GM13977 (cell line): ENCODE results near the gene MYO1F.

Experiments
- DNase-seq: peaks from one replicate; pipeline ENCODE4 v3.0.0; 2012; ENCODE audit warnings: low spot score
- CTCF ChIP-seq: IDR thresholded peaks from 2 replicates; pipeline ENCODE4 v1.5.1; 2012; ENCODE audit warnings: mild to moderate bottlenecking, control low read depth; ENCODE audit not compliant: insufficient read depth; ENCODE audit errors: extremely low read depth, missing control alignments
- in situ Hi-C: fragments of 300-500 bp; cut with MboI; formaldehyde crosslinking; loops from one replicate; pipeline ENCODE4 v1.12.0; 2022; ENCODE audit warnings: low sequenced_read_pairs, low pct_unique_long_range_greater_than_20kb, mixed read lengths, inconsistent platforms; ENCODE audit not compliant: unreplicated experiment

Gene MYO1F

DNA sequence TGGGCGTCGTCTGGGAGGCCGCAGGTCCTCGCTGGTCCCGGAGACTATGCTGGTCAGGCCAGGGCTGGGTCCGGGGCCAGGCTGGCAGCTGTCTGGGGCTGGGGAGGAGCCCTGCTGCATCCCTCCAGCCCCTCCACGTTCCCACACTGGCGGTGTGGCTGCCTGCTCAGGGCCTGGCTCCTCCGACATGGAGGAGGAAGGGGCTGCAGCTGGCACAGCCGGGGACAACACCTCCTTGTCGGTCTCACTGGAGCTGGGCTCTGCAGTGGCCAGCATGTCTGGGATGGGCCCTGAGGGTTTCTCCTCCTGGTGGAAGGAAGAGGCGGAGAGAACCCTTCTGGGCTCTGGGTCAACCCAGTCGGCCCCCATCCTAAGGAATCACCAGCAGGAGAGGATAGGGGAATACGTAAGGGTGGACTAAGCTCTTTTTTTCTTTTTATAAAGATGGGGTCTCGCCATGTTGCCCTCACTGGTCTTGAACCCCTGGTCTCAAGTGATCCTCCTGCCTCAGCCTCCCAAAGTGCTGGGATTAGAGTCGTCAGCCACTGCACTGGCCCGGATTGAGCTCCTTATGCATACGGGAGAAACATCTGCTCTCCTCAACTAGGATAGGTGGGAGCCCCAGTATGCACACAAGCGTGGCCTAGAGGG is 64.1 kb downstream of the MYO1F start:
- TF ChIP-seq CTCF, result no peak
- in situ Hi-C loops, result no loop called here
- no peak for DNase-seq

DNA sequence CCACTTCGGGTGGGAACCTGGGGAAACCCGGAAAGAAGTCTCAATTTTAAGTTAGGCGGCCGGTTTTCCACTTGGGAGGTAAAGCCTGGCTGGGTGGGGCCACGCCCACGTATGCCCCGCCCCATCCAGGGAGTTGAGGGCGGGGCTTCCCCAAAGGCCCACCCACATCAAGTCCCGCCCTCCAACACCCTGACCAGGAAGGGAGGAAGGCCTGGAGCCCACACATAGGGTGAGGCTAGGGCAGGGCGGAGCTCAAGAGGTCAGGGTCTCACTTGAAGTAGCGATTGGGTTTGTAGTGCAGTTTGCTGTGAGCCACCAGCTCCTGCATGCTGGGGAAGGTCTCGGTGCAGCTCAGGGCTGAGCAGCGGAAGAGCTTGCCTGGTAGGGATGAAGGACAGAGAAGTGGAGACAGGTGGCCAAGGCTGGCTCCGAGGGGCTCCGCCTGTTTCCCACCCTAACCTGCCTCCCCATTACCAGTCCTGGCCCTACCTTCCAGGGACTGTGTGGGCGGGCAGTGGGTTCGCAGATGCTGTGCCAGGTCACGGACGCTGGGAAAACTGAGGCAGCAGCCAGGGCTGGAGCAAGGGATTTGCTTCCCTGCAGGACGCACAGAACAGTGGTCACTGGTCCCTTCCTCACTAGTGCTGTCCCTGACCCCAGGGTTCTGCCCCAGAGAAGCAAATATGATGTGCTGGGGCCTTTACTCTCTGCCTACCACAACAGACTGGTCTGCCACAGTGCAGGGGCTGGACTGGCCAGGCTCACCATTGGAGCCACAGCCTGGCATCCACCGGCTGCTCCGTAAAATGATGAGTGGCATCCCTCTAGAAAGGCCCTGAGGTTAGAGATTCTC is 64.9 kb downstream of the MYO1F start:
- DNase-seq, result no peak
- TF ChIP-seq CTCF, result no peak
- in situ Hi-C loops, result no loop called here

DNA sequence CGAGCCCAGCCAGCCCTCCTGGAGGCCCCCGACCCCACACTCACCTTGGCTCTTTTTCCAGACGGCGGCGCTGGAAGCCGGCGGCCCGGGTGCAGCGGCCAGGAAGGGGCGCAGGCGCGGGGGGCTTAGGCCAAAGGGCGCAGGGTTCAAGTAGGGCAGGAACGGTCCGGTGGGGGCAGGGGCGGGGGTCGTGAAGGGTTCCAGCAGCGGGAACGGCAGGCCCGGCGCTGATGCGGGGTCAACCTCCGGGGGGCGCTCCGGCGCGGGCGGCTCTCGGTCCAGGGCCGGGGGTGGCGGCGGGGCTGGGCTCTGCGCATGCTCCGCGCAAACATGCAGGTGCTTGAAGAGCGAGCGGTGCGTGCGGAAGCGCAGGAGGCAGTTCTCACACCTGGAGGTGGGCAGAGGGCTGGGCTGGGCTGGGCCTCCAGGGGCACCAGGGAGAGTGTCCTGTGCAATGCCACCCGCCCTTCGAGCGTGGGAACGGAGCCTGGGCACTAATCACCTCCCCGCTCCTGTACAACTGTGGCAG is 65.6 kb downstream of the MYO1F start:
- in situ Hi-C loops, result no loop called here
- no peak for TF ChIP-seq CTCF
- DNase-seq, result no peak

GRCh38 chr19:8510589-8511115 is 66.6 kb downstream of the MYO1F start:
- TF ChIP-seq CTCF, result no peak
- in situ Hi-C loops, result no loop called here
- no peak for DNase-seq

GRCh38 chr19:8506402-8506957 is 70.8 kb downstream of the MYO1F start:
- in situ Hi-C loops, result no loop called here
- no peak for TF ChIP-seq CTCF
- no peak for DNase-seq

- TF ChIP-seq CTCF, result peak; percentile 92
- DNase-seq, result peak; percentile 87
- in situ Hi-C loops, result no loop called here
Observed at GRCh38 chr19:8505680-8506401, 71.4 kb downstream of the MYO1F start.
